Naive thymus-derived CD8-positive, alpha-beta T cell (primary cell): ENCODE results near the gene TAS1R1. TPM values are rescaled to one million over a fixed set of nuclear protein-coding genes. Genes with fewer than 3 reads are reported as not detected.

ENCODE experiments used
- ATAC-seq, 2 donors: fragments of 150-1000 bp; cut with Tn5 transposase in 1 of 2; sonication (Bioruptor Pico), chemical (Tn5 transposase) in 1 of 2; 1 replicate in 1 of 2; 2 replicates in 1 of 2; pipeline ENCODE4 v1.10.0; 2021; ENCODE audit warnings: mild to moderate bottlenecking in 2 of 2, moderate library complexity in 2 of 2
- POLR2A ChIA-PET: fragments of 350-600 bp; sonication (Branson Sonifier 250); formaldehyde crosslinking; loops from one replicate; lab custom pipeline; 2021; ENCODE audit warnings: antibody characterized with exemption; lab: Charles Lee
- DNase-seq, 10 donors: peaks; one replicate each; pipeline versions ENCODE4 v3.0.0 to v3.0.0-alpha.2; 2020 to 2022
- H3K27ac Mint-ChIP-seq, 10 donors: one replicate each; pipeline ENCODE4 v1.8.0; 2020 to 2022; ENCODE audit warnings: mild to moderate bottlenecking in 10 of 10, mixed read lengths in 10 of 10, moderate library complexity in 4 of 10, inconsistent platforms in 1 of 10
- H3K27me3 Mint-ChIP-seq, 5 donors: one replicate each; pipeline ENCODE4 v1.8.0; 2021 to 2022; ENCODE audit warnings: mixed read lengths in 5 of 5
- H3K36me3 Mint-ChIP-seq, 3 donors: one replicate each; pipeline ENCODE4 v1.8.0; 2020 to 2022; ENCODE audit warnings: mixed read lengths in 3 of 3, mild to moderate bottlenecking in 2 of 3, inconsistent platforms in 1 of 3
- H3K4me1 Mint-ChIP-seq, 4 donors: one replicate each; pipeline ENCODE4 v1.8.0; 2021 to 2022; ENCODE audit warnings: mixed read lengths in 4 of 4
- H3K4me3 Mint-ChIP-seq, 10 donors: one replicate each; pipeline ENCODE4 v1.8.0; 2020 to 2022; ENCODE audit warnings: mild to moderate bottlenecking in 10 of 10, mixed read lengths in 10 of 10, moderate library complexity in 6 of 10, inconsistent platforms in 1 of 10
- H3K9me3 Mint-ChIP-seq, 9 donors: one replicate each; pipeline ENCODE4 v1.8.0; 2020 to 2022; ENCODE audit warnings: mixed read lengths in 9 of 9, mild to moderate bottlenecking in 3 of 9, inconsistent platforms in 1 of 9, moderate library complexity in 1 of 9
- polyA plus RNA-seq, 3 donors: library from polyadenylated mRNA; unstranded; fragments of 300-500 nt; fragmentation: Illumina TruSeq; gene quantifications; one replicate each; pipeline ENCODE4 v1.2.3, GENCODE V29; 2021
- total RNA-seq, 8 experiments: library from RNA in 2 of 8; stranded (reverse) in 2 of 8; gene quantifications; one replicate each; pipeline ENCODE4 v1.2.3 and lab custom pipeline; 2021 to 2026

Gene TAS1R1
- total and polyA plus RNA-seq, 5 experiments from 2014 or later: 0.06 TPM; not detected in 4

GRCh38 chr1:6603238-6603914, 48.3 kb downstream of the TAS1R1 start:
- Mint-ChIP-seq H3K27ac (peak overlapping the region; percentile 94 to 99 (median 98)), H3K36me3 (peaks cover 0 to 6% (median 2%) of the 10 kb centered on the region in 3 donors), H3K4me1 (peaks cover 13 to 39% (median 36%) of the 10 kb centered on the region in 4 donors), H3K27me3 (no peaks in the 10 kb centered on the region), H3K9me3 (no peaks in the 10 kb centered on the region), H3K4me3 (peak overlapping the region; percentile 88 to 96 (median 89))
- ATAC-seq: peak; percentile 47 to 57
- POLR2A ChIA-PET: interaction anchor here (0.9 to 7.9 kb wide), 16 partner anchors 10 to 182 kb away, joined by 3 to 156 read pairs (median 8); partner anchors contain the start of genes CAMTA1, NOL9, PHF13 and PLEKHG5
- DNase-seq: peak in 9 of 10 donors; percentile 45 to 79 (median 73)

GRCh38 chr1:6603915-6604558, 48.9 kb downstream of the TAS1R1 start:
- peaks cover 13 to 34% (median 32%) of the 10 kb centered on the region in 4 donors for H3K4me1 Mint-ChIP-seq
- H3K27me3 Mint-ChIP-seq: no peaks in the 10 kb centered on the region
- H3K9me3 Mint-ChIP-seq: no peaks in the 10 kb centered on the region
- no peaks in the 10 kb centered on the region for H3K36me3 Mint-ChIP-seq
- no peak for DNase-seq
- POLR2A ChIA-PET: interaction anchor here (0.9 to 7.9 kb wide), 15 partner anchors 10 to 181 kb away, joined by 3 to 156 read pairs (median 10); partner anchors contain the start of genes CAMTA1, NOL9, PHF13 and PLEKHG5
- peak overlapping the region; percentile 94 to 99 (median 98) for H3K27ac Mint-ChIP-seq
- peak overlapping the region; percentile 88 to 96 (median 89) for H3K4me3 Mint-ChIP-seq
- ATAC-seq: no peak

GRCh38 chr1:6612641-6613360, 57.7 kb downstream of the TAS1R1 start:
- peak in 3 of 10 donors; percentile 15 to 28 (median 15) for DNase-seq

GRCh38 chr1:6613361-6614018, 58.4 kb downstream of the TAS1R1 start, which contains the start of gene PHF13:
PHF13 (plus strand) TSS chr1:6613731; CDS start chr1:6614067, 336 bp downstream.
- Mint-ChIP-seq H3K36me3 (no peaks in the 10 kb centered on the region), H3K27me3 (no peaks in the 10 kb centered on the region), H3K27ac (peak within 1 kb of the TSS; percentile 40 to 98 (median 91)), H3K9me3 (no peaks in the 10 kb centered on the region), H3K4me3 (peak within 1 kb of the TSS; percentile 85 to 96 (median 93)), H3K4me1 (peaks cover 11 to 41% (median 24%) of the 10 kb centered on the region in 4 donors)
- ATAC-seq: peak; percentile 90 to 97
- peak; percentile 96 to 100 (median 99) for DNase-seq
- POLR2A ChIA-PET: interaction anchor here (0.8 to 10.0 kb wide), 6 partner anchors 8 to 171 kb away, joined by 4 to 156 read pairs (median 5); partner anchors contain the start of genes KLHL21, NOL9, TAS1R1 and ZBTB48

More at GRCh38 chr1:6612641-6613360, 57.7 kb downstream of the TAS1R1 start:
- Mint-ChIP-seq H3K9me3 (no peaks in the 10 kb centered on the region), H3K27ac (peak overlapping the region; percentile 40 to 98 (median 90)), H3K36me3 (no peaks in the 10 kb centered on the region), H3K4me1 (peaks cover 11 to 40% (median 24%) of the 10 kb centered on the region in 4 donors), H3K4me3 (peak overlapping the region; percentile 84 to 96 (median 93)), H3K27me3 (no peaks in the 10 kb centered on the region)
- POLR2A ChIA-PET: interaction anchor here (0.7 to 10.0 kb wide), 4 partner anchors 11 to 150 kb away, joined by 3 to 156 read pairs (median 4); partner anchors contain the start of genes KLHL21 and ZBTB48
- peak; percentile 34 to 51 for ATAC-seq

- Mint-ChIP-seq H3K27ac (no peak overlapping the region), H3K27me3 (no peaks in the 10 kb centered on the region)
Measured at GRCh38 chr1:6614019-6614928, 59.2 kb downstream of the TAS1R1 start.

GRCh38 chr1:6614929-6615785, 60.0 kb downstream of the TAS1R1 start:
- peak in 2 of 10 donors; percentile 20 to 22 for DNase-seq
- Mint-ChIP-seq H3K27ac (peak overlapping the region; percentile 64 to 92 (median 76)), H3K4me3 (peak overlapping the region; percentile 61 to 87 (median 78)), H3K27me3 (no peaks in the 10 kb centered on the region), H3K4me1 (peaks cover 11 to 37% (median 24%) of the 10 kb centered on the region in 4 donors), H3K9me3 (no peaks in the 10 kb centered on the region), H3K36me3 (peaks cover 0 to 11% (median 0%) of the 10 kb centered on the region in 3 donors)
- POLR2A ChIA-PET: interaction anchor here (0.6 to 10.0 kb wide), 4 partner anchors 8 to 35 kb away, joined by 3 to 156 read pairs (median 6); partner anchors contain the start of genes KLHL21, THAP3 and ZBTB48
- ATAC-seq: no peak

More at GRCh38 chr1:6614019-6614928, 59.2 kb downstream of the TAS1R1 start:
- peak overlapping the region; percentile 36 to 94 (median 88) for H3K4me3 Mint-ChIP-seq
- H3K4me1 Mint-ChIP-seq: peaks cover 11 to 41% (median 24%) of the 10 kb centered on the region in 4 donors
- POLR2A ChIA-PET: interaction anchor here (0.8 to 10.0 kb wide), 6 partner anchors 8 to 170 kb away, joined by 4 to 156 read pairs (median 5); partner anchors contain the start of genes KLHL21, NOL9, TAS1R1 and ZBTB48
- DNase-seq (peak; percentile 16 to 79 (median 46)), ATAC-seq (peak in 1 of 2 donors; percentile 5)
- peaks cover 0 to 6% (median 0%) of the 10 kb centered on the region in 3 donors for H3K36me3 Mint-ChIP-seq
- no peaks in the 10 kb centered on the region for H3K9me3 Mint-ChIP-seq

- H3K4me3 Mint-ChIP-seq: no peak overlapping the region
- no peak for ATAC-seq
- H3K27me3 Mint-ChIP-seq: no peaks in the 10 kb centered on the region
- H3K4me1 Mint-ChIP-seq: peaks cover 4 to 21% (median 12%) of the 10 kb centered on the region in 4 donors
- POLR2A ChIA-PET: no interaction called here
- no peaks in the 10 kb centered on the region for H3K9me3 Mint-ChIP-seq
- DNase-seq: no peak
- peaks cover 0 to 33% (median 3%) of the 10 kb centered on the region in 3 donors for H3K36me3 Mint-ChIP-seq
- H3K27ac Mint-ChIP-seq: no peak overlapping the region
Measured at GRCh38 chr1:6619045-6619444, 63.9 kb downstream of the TAS1R1 start.

- Mint-ChIP-seq H3K4me1 (peaks cover 5 to 25% (median 17%) of the 10 kb centered on the region in 4 donors), H3K36me3 (peaks cover 0 to 33% (median 3%) of the 10 kb centered on the region in 3 donors), H3K27me3 (no peaks in the 10 kb centered on the region), H3K9me3 (no peaks in the 10 kb centered on the region), H3K4me3 (no peak overlapping the region), H3K27ac (no peak overlapping the region)
- ATAC-seq: no peak
- POLR2A ChIA-PET: interaction anchor here (0.6 to 8.2 kb wide), 3 partner anchors 8 to 131 kb away, joined by 3 to 91 read pairs (median 4); partner anchors contain the start of genes KLHL21 and PLEKHG5
- DNase-seq: no peak
Measured at GRCh38 chr1:6621429-6622391, 66.6 kb downstream of the TAS1R1 start.
